22Rv1 (cell line): Measurements from ENCODE around the gene LGALS9.
"Not testable (repeated sequence)": the region's sequence is repeated elsewhere in the genome, so short reads cannot be mapped to it uniquely, and the experiment has no call there.

Experiments
- H3K27ac ChIP-seq: fragments of 450-650 bp; 2 replicates; pipeline ENCODE4 v1.5.1; 2017
- ZFX ChIP-seq: fragments of 450-650 bp; IDR thresholded peaks from 2 replicates; pipeline ENCODE4 v1.6.1; 2017; ENCODE audit warnings: antibody characterized with exemption, borderline replicate concordance
- TF ChIP-seq, protein P1 (sequence below): fragments of 450-650 bp; IDR thresholded peaks from 2 replicates; pipeline ENCODE4 v1.5.1; 2017; ENCODE audit warnings: mild to moderate bottlenecking

The LGALS9 gene

DNA sequence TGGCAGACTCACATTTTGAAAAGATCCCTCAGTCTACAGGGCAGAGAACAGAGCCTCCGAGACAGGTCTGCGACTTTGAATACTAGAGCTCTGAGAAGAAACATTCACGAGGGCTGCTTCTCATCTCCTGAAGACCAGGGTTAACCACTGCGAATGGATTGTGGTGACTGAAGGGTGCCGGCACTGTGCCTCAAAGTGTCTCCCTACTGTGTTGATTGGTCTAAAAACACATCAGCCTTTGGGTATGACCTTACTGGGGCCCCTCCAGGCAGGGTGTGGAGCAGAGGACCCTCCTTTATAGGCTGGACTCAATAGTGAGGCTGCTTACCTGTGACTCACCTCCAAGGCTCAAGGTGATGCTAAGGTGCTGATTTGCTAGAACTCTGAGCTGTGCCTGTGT is 2.6 kb upstream of the LGALS9 start:
- H3K27ac ChIP-seq = no peak overlapping the region
- TF ChIP-seq ZFX = no peak
- TF ChIP-seq, protein P1, sequence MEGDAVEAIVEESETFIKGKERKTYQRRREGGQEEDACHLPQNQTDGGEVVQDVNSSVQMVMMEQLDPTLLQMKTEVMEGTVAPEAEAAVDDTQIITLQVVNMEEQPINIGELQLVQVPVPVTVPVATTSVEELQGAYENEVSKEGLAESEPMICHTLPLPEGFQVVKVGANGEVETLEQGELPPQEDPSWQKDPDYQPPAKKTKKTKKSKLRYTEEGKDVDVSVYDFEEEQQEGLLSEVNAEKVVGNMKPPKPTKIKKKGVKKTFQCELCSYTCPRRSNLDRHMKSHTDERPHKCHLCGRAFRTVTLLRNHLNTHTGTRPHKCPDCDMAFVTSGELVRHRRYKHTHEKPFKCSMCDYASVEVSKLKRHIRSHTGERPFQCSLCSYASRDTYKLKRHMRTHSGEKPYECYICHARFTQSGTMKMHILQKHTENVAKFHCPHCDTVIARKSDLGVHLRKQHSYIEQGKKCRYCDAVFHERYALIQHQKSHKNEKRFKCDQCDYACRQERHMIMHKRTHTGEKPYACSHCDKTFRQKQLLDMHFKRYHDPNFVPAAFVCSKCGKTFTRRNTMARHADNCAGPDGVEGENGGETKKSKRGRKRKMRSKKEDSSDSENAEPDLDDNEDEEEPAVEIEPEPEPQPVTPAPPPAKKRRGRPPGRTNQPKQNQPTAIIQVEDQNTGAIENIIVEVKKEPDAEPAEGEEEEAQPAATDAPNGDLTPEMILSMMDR = no peak

- not testable (repeated sequence) for H3K27ac ChIP-seq
Measured at GRCh38 chr17:27629260-27629659, 1.7 kb upstream of the LGALS9 start.

GRCh38 chr17:27631411-27631760 is 398 bp downstream of the LGALS9 start:
- no peak overlapping the region for H3K27ac ChIP-seq
- TF ChIP-seq ZFX = no peak

- TF ChIP-seq, protein P1 = no peak
- TF ChIP-seq ZFX = no peak
- no peak overlapping the region for H3K27ac ChIP-seq
Measured at GRCh38 chr17:27631897-27632725, 1.1 kb downstream of the LGALS9 start.

GRCh38 chr17:27632766-27633165 is 1.8 kb downstream of the LGALS9 start:
- not testable (repeated sequence) for H3K27ac ChIP-seq

DNA sequence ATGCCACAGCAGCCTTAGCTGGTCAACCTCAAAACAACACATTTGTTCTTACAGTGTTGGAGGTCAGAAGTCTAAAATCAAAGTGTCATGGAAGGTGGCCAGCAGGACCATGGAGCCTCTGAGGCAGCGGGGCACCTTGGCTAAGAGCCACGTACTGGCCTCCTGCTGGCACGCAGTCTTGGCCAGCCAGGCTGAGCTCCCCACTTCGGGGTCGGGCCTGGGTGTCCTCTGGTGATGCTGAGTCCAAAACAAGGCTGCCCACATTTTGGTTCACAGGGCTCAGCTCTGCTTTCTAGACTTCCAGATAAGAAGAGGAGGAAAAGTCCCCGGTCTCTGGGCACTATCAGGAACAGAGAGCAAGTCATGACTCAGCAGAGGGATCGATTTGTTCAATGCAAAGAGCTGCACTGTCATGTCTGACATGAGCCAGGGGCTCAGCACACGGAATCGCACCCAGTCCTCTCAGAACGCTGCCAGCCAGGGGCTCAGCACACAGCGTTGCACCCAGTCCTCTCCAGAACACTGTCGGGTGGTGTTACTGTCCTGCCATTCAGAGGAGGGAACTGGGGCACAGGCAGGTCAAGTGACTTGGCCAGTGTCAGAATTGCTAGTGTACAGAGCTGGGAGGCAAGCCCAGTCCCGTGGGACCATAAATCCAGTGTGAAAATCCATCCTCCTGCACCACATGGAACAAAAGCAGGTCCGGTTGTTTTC is 2.5 kb downstream of the LGALS9 start:
- TF ChIP-seq, protein P1 = no peak
- no peak for TF ChIP-seq ZFX
- H3K27ac ChIP-seq = no peak overlapping the region

DNA sequence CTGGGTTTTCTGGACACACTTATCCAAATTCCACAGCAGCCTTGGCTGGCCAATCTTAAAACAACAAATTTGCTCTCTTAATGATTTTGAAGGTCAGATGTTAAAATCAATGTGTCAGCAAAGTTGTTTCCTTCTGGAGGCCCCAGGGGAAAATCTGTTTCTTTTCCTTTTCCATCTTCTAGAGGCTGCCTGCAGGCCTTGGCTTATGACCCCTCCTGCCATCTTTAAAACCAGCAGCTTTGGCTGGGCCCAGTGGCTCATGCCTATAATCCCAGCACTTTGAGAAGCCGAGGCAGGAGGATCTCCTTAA is 3.0 kb downstream of the LGALS9 start:
- TF ChIP-seq, protein P1 = no peak
- no peak overlapping the region for H3K27ac ChIP-seq

DNA sequence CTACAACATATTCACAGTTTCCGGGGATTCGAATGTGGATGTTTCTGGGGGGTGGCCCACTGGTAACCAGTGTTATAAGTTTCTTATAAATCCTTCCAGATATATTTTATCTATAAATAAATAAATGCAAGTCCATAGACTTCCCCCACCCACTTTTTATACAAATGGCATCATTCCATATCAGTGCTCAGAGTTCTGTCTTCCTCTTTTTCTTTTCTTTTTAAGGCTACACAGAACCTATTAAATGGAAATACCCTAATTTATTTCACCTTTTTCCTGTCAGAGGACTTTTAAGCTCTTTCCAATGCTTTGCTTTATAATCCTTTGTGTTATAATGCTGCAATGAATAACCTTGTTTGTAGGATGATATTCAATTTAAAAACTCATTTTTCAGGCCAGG is 3.8 kb downstream of the LGALS9 start:
- TF ChIP-seq, protein P1 = no peak
- no peak for TF ChIP-seq ZFX
- no peak overlapping the region for H3K27ac ChIP-seq

DNA sequence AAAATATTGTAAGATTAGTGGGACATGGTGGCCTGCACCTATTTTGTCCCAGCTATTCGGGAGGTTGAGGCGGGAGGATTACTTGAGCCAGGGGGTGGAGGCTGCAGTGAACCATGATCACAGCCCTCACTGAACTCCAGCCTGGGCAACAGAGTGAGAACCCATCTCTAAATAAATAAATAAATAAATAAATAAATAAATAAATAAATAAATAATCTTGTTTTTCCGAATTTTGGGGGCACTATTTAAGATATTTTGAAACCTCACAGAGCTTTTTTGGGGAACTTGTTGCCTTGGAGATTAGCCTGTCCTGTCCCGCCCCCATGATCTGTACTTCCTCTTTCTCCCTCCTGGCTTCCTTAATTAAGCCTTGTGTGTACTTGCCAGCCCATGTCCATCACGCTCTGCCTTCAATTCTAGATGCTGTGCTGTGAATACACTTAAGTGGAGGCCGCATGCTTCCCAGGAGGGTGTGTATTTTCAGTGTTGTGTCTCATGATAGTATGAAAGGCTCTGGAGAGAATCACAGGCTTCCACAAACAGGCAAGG is 4.4 kb downstream of the LGALS9 start:
- no peak for TF ChIP-seq ZFX
- no peak overlapping the region for H3K27ac ChIP-seq

DNA sequence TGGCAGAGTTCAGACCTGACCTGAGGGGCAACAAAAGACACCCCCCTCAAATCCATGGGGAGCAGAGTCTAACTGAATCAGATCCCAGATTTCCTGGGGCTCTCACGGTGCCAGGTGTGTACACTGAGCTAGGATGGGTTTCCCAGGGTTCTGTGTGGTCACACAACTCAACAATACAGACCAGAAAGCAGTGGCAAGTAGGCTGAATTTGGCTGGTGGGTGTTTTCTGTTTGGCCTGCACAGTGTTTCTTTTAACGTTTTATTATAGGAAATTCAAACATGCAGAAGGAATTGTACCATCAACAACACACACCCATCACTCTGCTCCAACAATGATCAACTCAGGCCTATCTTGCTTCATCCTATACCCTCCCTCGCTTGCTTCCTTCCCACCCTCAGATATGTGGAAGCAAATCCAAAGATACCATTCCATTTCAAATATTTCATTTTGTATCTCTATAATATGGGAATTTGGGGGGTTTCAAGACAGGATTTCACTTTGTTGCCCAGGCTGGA is 5.1 kb downstream of the LGALS9 start:
- H3K27ac ChIP-seq = not testable (repeated sequence)

GRCh38 chr17:27637818-27638217 is 6.8 kb downstream of the LGALS9 start:
- not testable (repeated sequence) for H3K27ac ChIP-seq

DNA sequence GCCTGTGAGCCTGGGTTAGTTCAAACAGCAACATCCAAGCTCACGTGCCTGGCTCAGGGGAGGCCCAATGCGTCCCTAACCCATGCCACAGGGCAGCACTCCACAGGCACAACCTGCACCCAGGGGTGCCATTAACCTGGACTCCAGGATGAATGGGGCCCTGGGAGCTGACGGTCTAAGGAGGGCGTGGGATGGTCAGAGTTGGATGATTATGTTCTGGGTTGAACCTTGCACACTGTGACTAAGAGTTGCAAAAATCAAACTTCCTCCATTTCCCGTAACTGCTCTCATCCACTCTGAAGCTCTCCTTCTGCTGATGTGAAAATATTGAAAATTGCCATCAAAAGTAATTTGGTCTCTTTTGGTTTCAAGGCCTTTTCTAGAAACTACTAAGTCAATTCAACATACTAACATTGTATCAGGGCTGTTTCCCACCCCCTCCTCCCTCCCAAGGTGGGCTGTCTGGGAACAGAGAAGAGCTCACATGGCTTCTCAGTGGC is 7.5 kb downstream of the LGALS9 start:
- H3K27ac ChIP-seq = not testable (repeated sequence)
